ENCODE measurements around the gene PSMB3.

Gene PSMB3

GRCh38 chr17:38738007-38738662, 14.4 kb upstream of the PSMB3 start:
- DNase-seq (ENCODE audit: low read depth) = peak; percentile 73
- H3K4me3 ChIP-seq (ENCODE audit: low read depth, low read length) = no peak overlapping the region
- no peak for TF ChIP-seq CTCF (IDR thresholded peaks at IDR 0.05; ENCODE audit: insufficient read depth, low read depth, low read length, missing control alignments)

GRCh38 chr17:38738686-38739085, 13.9 kb upstream of the PSMB3 start:
- no peak for TF ChIP-seq CTCF (IDR thresholded peaks at IDR 0.05; ENCODE audit: insufficient read depth, low read depth, low read length, missing control alignments)
- no peak for DNase-seq (ENCODE audit: low read depth)
- H3K4me3 ChIP-seq (ENCODE audit: low read depth, low read length) = no peak overlapping the region

- no peak for DNase-seq (ENCODE audit: low read depth)
- TF ChIP-seq CTCF (IDR thresholded peaks at IDR 0.05; ENCODE audit: insufficient read depth, low read depth, low read length, missing control alignments) = no peak
These were observed 13.2 kb upstream of the PSMB3 start for GRCh38 chr17:38739305-38739704.

GRCh38 chr17:38740044-38740443, 12.5 kb upstream of the PSMB3 start:
- H3K4me3 ChIP-seq (ENCODE audit: low read depth, low read length) = no peak overlapping the region
- no peak for TF ChIP-seq CTCF (IDR thresholded peaks at IDR 0.05; ENCODE audit: insufficient read depth, low read depth, low read length, missing control alignments)
- no peak for DNase-seq (ENCODE audit: low read depth)

More at GRCh38 chr17:38739305-38739704, 13.2 kb upstream of the PSMB3 start:
- no peak overlapping the region for H3K4me3 ChIP-seq (ENCODE audit: low read depth, low read length)

GRCh38 chr17:38740806-38741205, 11.7 kb upstream of the PSMB3 start:
- no peak for DNase-seq (ENCODE audit: low read depth)
- TF ChIP-seq CTCF (IDR thresholded peaks at IDR 0.05; ENCODE audit: insufficient read depth, low read depth, low read length, missing control alignments) = no peak
- no peak overlapping the region for H3K4me3 ChIP-seq (ENCODE audit: low read depth, low read length)

GRCh38 chr17:38741461-38741860, 11.1 kb upstream of the PSMB3 start:
- no peak for TF ChIP-seq CTCF (IDR thresholded peaks at IDR 0.05; ENCODE audit: insufficient read depth, low read depth, low read length, missing control alignments)
- no peak overlapping the region for H3K4me3 ChIP-seq (ENCODE audit: low read depth, low read length)
- DNase-seq (ENCODE audit: low read depth) = no peak

GRCh38 chr17:38741921-38742410, 10.6 kb upstream of the PSMB3 start:
- DNase-seq (ENCODE audit: low read depth) = no peak
- H3K4me3 ChIP-seq (ENCODE audit: low read depth, low read length) = no peak overlapping the region
- TF ChIP-seq CTCF (IDR thresholded peaks at IDR 0.05; ENCODE audit: insufficient read depth, low read depth, low read length, missing control alignments) = no peak
